ENCODE data around the gene PRDM10. TPM values are rescaled to one million over a fixed set of nuclear protein-coding genes. Genes with fewer than 3 reads are reported as not detected.
A peak's percentile ranks its signal among the peaks of the same experiment; 100 is the strongest.

The PRDM10 gene
- total RNA-seq, 1 experiment from 2014 or later, result 9.2 TPM

DNA sequence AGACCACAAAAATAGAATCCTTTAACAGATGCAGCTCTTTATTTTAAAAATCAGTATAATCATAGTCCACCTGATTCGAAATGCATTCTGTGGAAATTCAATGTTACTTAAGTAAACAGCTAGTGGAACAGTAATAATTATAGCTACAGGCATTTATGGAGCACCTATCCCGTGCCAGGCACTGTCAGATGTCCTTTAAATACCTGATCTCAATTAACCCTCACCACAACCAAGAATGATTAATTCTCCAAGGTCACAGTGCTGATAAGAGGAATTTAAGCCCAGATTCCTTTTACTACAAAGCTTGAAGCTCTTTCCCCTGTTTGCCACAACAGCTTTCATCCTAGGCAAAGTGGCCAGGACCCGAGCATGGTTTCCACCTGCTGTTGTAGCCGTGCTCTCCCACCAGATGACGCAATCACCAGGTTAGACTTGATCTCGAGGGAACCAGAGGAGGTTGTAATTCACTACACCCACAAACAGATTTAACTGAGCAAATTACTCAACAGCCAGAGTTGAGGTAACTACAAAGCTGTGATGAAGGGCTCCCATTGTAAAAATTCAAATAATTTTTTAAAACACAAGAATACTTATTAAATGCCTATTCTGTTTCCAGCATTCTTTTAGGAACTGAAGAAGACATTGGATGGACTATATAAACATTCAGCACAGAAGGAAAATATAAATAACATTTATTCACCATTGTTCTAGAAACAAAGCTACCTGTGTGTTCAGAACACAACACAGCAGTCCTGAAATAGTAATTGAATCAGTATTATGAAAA, 10.3 kb downstream of the PRDM10 start (continued):
- TF ChIP-seq CEBPB (IDR thresholded peaks at IDR 0.05; ENCODE audit: low read depth) (peak; percentile 93), SIN3A (IDR thresholded peaks at IDR 0.05; ENCODE audit: low read depth) (no peak), ZNF274 (IDR thresholded peaks at IDR 0.05; ENCODE audit: low read depth, low read length) (no peak), ZFX (IDR thresholded peaks at IDR 0.05) (no peak)
- TF ChIP-seq, protein P1, sequence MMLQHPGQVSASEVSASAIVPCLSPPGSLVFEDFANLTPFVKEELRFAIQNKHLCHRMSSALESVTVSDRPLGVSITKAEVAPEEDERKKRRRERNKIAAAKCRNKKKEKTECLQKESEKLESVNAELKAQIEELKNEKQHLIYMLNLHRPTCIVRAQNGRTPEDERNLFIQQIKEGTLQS (IDR thresholded peaks at IDR 0.05), result peak; percentile 67; the same call in 1 of the 2 replicates

DNA sequence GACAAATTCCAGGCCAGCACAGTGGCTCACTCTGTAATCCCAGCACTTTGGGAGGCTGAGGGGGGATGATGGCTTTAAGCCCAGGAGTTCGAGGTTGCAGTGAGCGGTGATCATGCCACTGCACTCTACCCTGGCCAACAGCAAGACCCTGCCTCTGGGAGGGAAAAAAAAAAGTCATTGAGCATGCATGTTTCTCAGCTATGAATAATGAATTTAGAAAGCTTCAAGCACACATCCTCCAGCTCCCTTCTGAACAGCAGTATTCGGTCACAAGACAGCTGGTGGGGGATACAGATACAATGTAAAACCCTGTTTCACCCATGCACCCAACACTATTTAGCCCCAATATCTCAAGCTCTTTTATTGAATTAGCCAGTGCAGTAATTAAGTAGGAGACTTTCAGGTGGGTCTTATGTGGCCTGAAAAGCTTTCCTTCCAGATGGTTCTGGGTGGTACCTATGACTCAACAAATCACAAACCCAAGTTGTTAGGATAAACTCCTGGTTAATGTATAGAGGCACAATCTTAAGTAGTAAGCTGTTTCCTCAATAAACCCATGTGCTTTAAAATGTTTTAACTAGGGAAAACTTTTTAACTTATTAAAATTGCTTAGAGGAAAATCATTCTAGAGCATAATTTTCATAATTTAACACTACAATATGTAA, 13.4 kb downstream of the PRDM10 start:
- Histone ChIP-seq H3K9me2 (ENCODE audit: insufficient read depth) (no peaks in the 10 kb centered on the region), H3K27me3 (ENCODE audit: insufficient read depth, low read length) (no peaks in the 10 kb centered on the region), H3K9ac (ENCODE audit: low read length) (no peak overlapping the region), H3K9me3 (ENCODE audit: control insufficient read depth in 1 of 2, insufficient read depth in 1 of 2, low read depth in 1 of 2, low read length in 2 of 2) (no peaks in the 10 kb centered on the region), H3K4me3 (replicated peaks in 1 of 2; ENCODE audit: low read depth in 1 of 2, low read length in 2 of 2) (no peak overlapping the region), H3K27ac (ENCODE audit: low read depth, low read length) (no peak overlapping the region), H3K36me3 (ENCODE audit: control insufficient read depth in 1 of 2, insufficient read depth in 2 of 2, low read length in 2 of 2) (no peaks in the 10 kb centered on the region), H4K20me1 (ENCODE audit: insufficient read depth) (no peaks in the 10 kb centered on the region), H3K4me2 (ENCODE audit: low read length) (no peak overlapping the region), H3K79me2 (ENCODE audit: insufficient read depth, low read length) (no peaks in the 10 kb centered on the region), H3K4me1 (ENCODE audit: control insufficient read depth in 1 of 2, insufficient read depth in 2 of 2, low read length in 2 of 2) (peaks cover 12 to 20% of the 10 kb centered on the region in 2 experiments; a peak in 3 of 4 replicates), H2AFZ (ENCODE audit: low read depth, low read length, poor library complexity, severe bottlenecking) (no peak overlapping the region)
- TF ChIP-seq ZNF274 (IDR thresholded peaks at IDR 0.05; ENCODE audit: low read depth, low read length), result no peak
- no peak for TF ChIP-seq EZH2phosphoT487 (IDR thresholded peaks at IDR 0.05; ENCODE audit: borderline replicate concordance)
- TF ChIP-seq, protein P2, sequence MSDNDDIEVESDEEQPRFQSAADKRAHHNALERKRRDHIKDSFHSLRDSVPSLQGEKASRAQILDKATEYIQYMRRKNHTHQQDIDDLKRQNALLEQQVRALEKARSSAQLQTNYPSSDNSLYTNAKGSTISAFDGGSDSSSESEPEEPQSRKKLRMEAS (IDR thresholded peaks at IDR 0.05), result no peak; the same call in 1 of the 2 replicates
- no peak for TF ChIP-seq SRF (IDR thresholded peaks at IDR 0.05; ENCODE audit: low read depth)
- no peak for TF ChIP-seq TCF7L2 (IDR thresholded peaks at IDR 0.05; ENCODE audit: borderline replicate concordance, extremely low read depth, insufficient read depth, insufficient read length)
- no peak for TF ChIP-seq EZH2 (IDR thresholded peaks at IDR 0.05)
- no peak for TF ChIP-seq ZFX (IDR thresholded peaks at IDR 0.05)
- ATAC-seq, result no peak
- RAD21 ChIA-PET (ENCODE audit: low non-redundant PET in 1 of 2, low total read pairs in 2 of 2, uncharacterized antibody in 2 of 2, unreplicated experiment in 2 of 2), result interaction anchor here in 1 of 2 experiments (0.7 kb wide), 1 partner anchor 157 kb away, joined by 5 read pairs; no protein-coding TSS in a partner anchor
- DNase-seq (ENCODE audit: low read depth, low spot score), result no peak
- BruUV-seq (replicated peaks), result no TSS peak
- CTCF ChIA-PET, result interaction anchor here (5.4 kb wide), 1 partner anchor 142 kb away, joined by 70 read pairs; no protein-coding TSS in a partner anchor
- POLR2A ChIA-PET, result interaction anchor here (0.6 kb wide), 1 partner anchor 13 kb away, joined by 3 read pairs; the partner anchor contains the start of gene PRDM10
- intact Hi-C loops (cut with micrococcal nuclease), result no loop called here
